Heart right ventricle (tissue), 16 donors: ENCODE results near the gene RPL35A. TPM values are rescaled to one million over a fixed set of nuclear protein-coding genes. Genes with fewer than 3 reads are reported as not detected.

Source experiments
- ATAC-seq, 8 donors: fragments of 200-7000 bp; cut with Tn5 transposase; one replicate each; pipeline ENCODE4 v1.9.1; 2020; ENCODE audit warnings: mild to moderate bottlenecking in 8 of 8, moderate library complexity in 8 of 8, moderate number of reproducible peaks in 1 of 8
- DNase-seq, 2 donors: peaks; one replicate each; pipeline ENCODE4 v3.0.0-alpha.2; 2020
- H3K27ac ChIP-seq, 10 donors: fragments of 200-600 bp; sonication (generic) in 2 of 10; one replicate each; pipeline versions ENCODE4 v1.5.0 to v1.8.0; 2020 to 2022; ENCODE audit warnings: mild to moderate bottlenecking in 3 of 10
- H3K27me3 ChIP-seq, 7 donors: fragments of 200-600 bp; one replicate each; pipeline ENCODE4 v1.8.0; 2021 to 2022; ENCODE audit warnings: mild to moderate bottlenecking in 2 of 7
- H3K36me3 ChIP-seq, 9 donors: fragments of 200-600 bp; sonication (generic) in 1 of 9; one replicate each; pipeline versions ENCODE4 v1.5.0 to v1.8.0; 2020 to 2022; ENCODE audit warnings: mild to moderate bottlenecking in 2 of 9
- H3K4me1 ChIP-seq, 9 donors: fragments of 200-600 bp; sonication (generic) in 1 of 9; one replicate each; pipeline versions ENCODE4 v1.5.0 to v1.8.0; 2020 to 2022; ENCODE audit warnings: mild to moderate bottlenecking in 4 of 9
- H3K4me3 ChIP-seq, 10 donors: fragments of 200-600 bp; sonication (generic) in 2 of 10; one replicate each; pipeline versions ENCODE4 v1.5.0 to v1.8.0; 2020 to 2022; ENCODE audit warnings: mild to moderate bottlenecking in 7 of 10, moderate library complexity in 2 of 10
- H3K9me3 ChIP-seq, 11 donors: fragments of 200-600 bp in 10 of 11; sonication (generic) in 2 of 11; one replicate each; pipeline versions ENCODE4 v1.5.0 to v1.8.0; 2013 to 2022; ENCODE audit warnings: mild to moderate bottlenecking in 2 of 11, control low read depth in 1 of 11, moderate library complexity in 1 of 11
- CTCF ChIP-seq, 9 donors: fragments of 200-600 bp; sonication (generic) in 2 of 9; IDR thresholded peaks; one replicate each; pipeline versions ENCODE4 v1.5.0 to v1.8.0; 2021 to 2022; ENCODE audit warnings: antibody characterized with exemption in 9 of 9, mild to moderate bottlenecking in 5 of 9, moderate library complexity in 1 of 9
- WGBS, 2 donors: extraction: QIAGEN DNeasy Blood & Tissue Kit; methylation state at CpG; one replicate each; pipeline ENCODE4 v1.1.7; 2013; ENCODE audit warnings: inconsistent platforms in 1 of 2; 5-methylcytosine and 5-hydroxymethylcytosine counted together
- intact Hi-C, 10 donors: fragments of 100-400 bp; cut with DNase I; formaldehyde crosslinking; loops; one replicate each; pipeline versions ENCODE4 v1.11.1 to v1.14.2; 2022
- polyA plus RNA-seq, 2 donors: library from polyadenylated mRNA; stranded (reverse); fragments of 200-250 nt; gene quantifications; one replicate each; pipeline ENCODE4 v1.2.3, GENCODE V29; 2013
- total RNA-seq, 10 donors: library from RNA; stranded (reverse); fragmentation: NEBNext Ultra II Directional in 3 of 10; extraction: Animal tissue kit (Norgen Biotek cat#: 25700) in 3 of 10; gene quantifications; one replicate each; pipeline versions ENCODE4 v1.2.1 to v1.2.4, GENCODE V29; 2021 to 2023
- donor health status: Arrhythmogenic right ventricular cardiomyopathy.
- donor health status: ischemic (EF 13 %, LVEDD 7.1; RV severe dilation, severe dysfunction).
- donor health status: healthy with polysubstance abuse.
- donor health status: DM: no; HTN: yes; CAD: no.
- donor health status: DM: no; HTN: no; CAD: no.
- donor health status: ischemic (EF 25% LVEDD 6.9; RV normal size, moderate dysfunction).
- donor health status: ischemic (EF 25% LVEDD 5.7; RV mildly dilated, moderate dysfunction).
- donor health status: healthy.
- donor health status: DM: yes; HTN: yes; CAD: no.
- donor health status: Ischemic cardiomyopathy.
- donor health status: ischemic (EF 35%, LVEDD 5.7; RV mildly dilated, moderate dysfunction).
- donor health status: nonischemic (EF 11% LVEDD 7.7; RV severe dilation, severe dysfunction).
- donor health status: DM: yes; HTN: yes; CAD: no.
- donor health status: PGD.
- donor health status: ischemic (EF 29% LVEDD 5.4; RV normal size, mild dysfunction).
- donor health status: nonischemic (EF 23%, LVEDD 6.1; RV moderate dilation, normal function).

Gene RPL35A
- total and polyA plus RNA-seq, 12 donors = 674 to 1,493 (median 798) TPM

- no peak overlapping the region for H3K4me3 ChIP-seq
- peaks cover 0 to 11% (median 0%) of the 10 kb centered on the region in 9 donors for H3K36me3 ChIP-seq
- ATAC-seq (no peak), DNase-seq (no peak)
- H3K9me3 ChIP-seq = peaks cover 0 to 31% (median 7%) of the 10 kb centered on the region in 11 donors
- H3K27me3 ChIP-seq = no peaks in the 10 kb centered on the region
- WGBS, 2 donors = 69 to 82% methylated on average over 3 of the region's 3 CpGs
- intact Hi-C loops = no loop called here
- TF ChIP-seq CTCF (IDR thresholded peaks at IDR 0.05) = no peak
- no peaks in the 10 kb centered on the region for H3K4me1 ChIP-seq
- H3K27ac ChIP-seq = no peak overlapping the region
Observed at GRCh38 chr3:197970588-197970987, 20.6 kb downstream of the RPL35A start.

- ATAC-seq (no peak), DNase-seq (no peak)
- Histone ChIP-seq H3K27ac (no peak overlapping the region), H3K4me3 (no peak overlapping the region), H3K4me1 (no peaks in the 10 kb centered on the region), H3K9me3 (peaks cover 0 to 16% (median 0%) of the 10 kb centered on the region in 11 donors), H3K27me3 (no peaks in the 10 kb centered on the region), H3K36me3 (peaks cover 0 to 44% (median 12%) of the 10 kb centered on the region in 9 donors)
- intact Hi-C loops = no loop called here
- TF ChIP-seq CTCF (IDR thresholded peaks at IDR 0.05) = no peak
- WGBS, 2 donors = 87 to 89% methylated on average over 1 of the region's 1 CpG
Observed at GRCh38 chr3:197974016-197974415, 24.0 kb downstream of the RPL35A start.

- DNase-seq = no peak
- TF ChIP-seq CTCF (IDR thresholded peaks at IDR 0.05) = no peak
- H3K36me3 ChIP-seq = peaks cover 0 to 47% (median 12%) of the 10 kb centered on the region in 9 donors
- no peak overlapping the region for H3K27ac ChIP-seq
- no peak for ATAC-seq
- 97% methylated on average over 8 of the region's 8 CpGs for WGBS, 2 donors
- intact Hi-C loops = no loop called here
- H3K27me3 ChIP-seq = no peaks in the 10 kb centered on the region
- H3K9me3 ChIP-seq = peaks cover 0 to 16% (median 0%) of the 10 kb centered on the region in 11 donors
- no peaks in the 10 kb centered on the region for H3K4me1 ChIP-seq
- H3K4me3 ChIP-seq = no peak overlapping the region
Observed at GRCh38 chr3:197975311-197975710, 25.3 kb downstream of the RPL35A start.

GRCh38 chr3:197983076-197983475 is 33.1 kb downstream of the RPL35A start:
- Histone ChIP-seq H3K4me1 (no peaks in the 10 kb centered on the region), H3K36me3 (peaks cover 0 to 62% (median 0%) of the 10 kb centered on the region in 9 donors), H3K27ac (no peak overlapping the region), H3K9me3 (no peaks in the 10 kb centered on the region), H3K27me3 (no peaks in the 10 kb centered on the region), H3K4me3 (no peak overlapping the region)
- ATAC-seq = no peak
- intact Hi-C loops = no loop called here
- TF ChIP-seq CTCF (IDR thresholded peaks at IDR 0.05) = no peak
- WGBS, 2 donors = 95 to 100% methylated on average over 1 of the region's 1 CpG
- no peak for DNase-seq
